GM12873 (cell line): ENCODE measurements around the gene SLC35E1.

ENCODE experiments used
- CTCF ChIP-seq: IDR thresholded peaks from 2 replicates; pipeline ENCODE4 v1.5.1; 2012; ENCODE audit warnings: low read depth, mild to moderate bottlenecking, moderate library complexity, low read length, control low read depth; ENCODE audit not compliant: insufficient read depth; ENCODE audit errors: missing control alignments

The SLC35E1 gene

GRCh38 chr19:16579381-16579780 is 7.2 kb upstream of the SLC35E1 start:
- no peak for TF ChIP-seq CTCF

- TF ChIP-seq CTCF = no peak
These were observed 5.3 kb upstream of the SLC35E1 start for GRCh38 chr19:16577531-16577985.

GRCh38 chr19:16576690-16577530 is 4.7 kb upstream of the SLC35E1 start:
- no peak for TF ChIP-seq CTCF

GRCh38 chr19:16575861-16576689 is 3.9 kb upstream of the SLC35E1 start:
- no peak for TF ChIP-seq CTCF

- TF ChIP-seq CTCF = no peak
These were observed 3.1 kb upstream of the SLC35E1 start for GRCh38 chr19:16575282-16575681.

GRCh38 chr19:16573925-16574324 is 1.7 kb upstream of the SLC35E1 start:
- no peak for TF ChIP-seq CTCF

GRCh38 chr19:16573296-16573695 is 1.1 kb upstream of the SLC35E1 start:
- TF ChIP-seq CTCF = no peak
